DOHH2 (cell line): ENCODE results near the gene NOXO1.

ENCODE experiments used
- H3F3A ChIP-seq: fragments of 200-600 bp; sonication (generic), shearing (Covaris generic); 2 replicates; pipeline ENCODE4 v1.6.0; 2016; ENCODE audit warnings: antibody characterized with exemption, mild to moderate bottlenecking; ENCODE audit not compliant: control insufficient read depth, insufficient read depth
- H3K27ac ChIP-seq: fragments of 200-600 bp; sonication (generic); 2 replicates; pipeline ENCODE4 v1.5.1; 2014; ENCODE audit warnings: low read depth, mild to moderate bottlenecking, low read length, moderate library complexity
- H3K27me3 ChIP-seq: fragments of 200-600 bp; sonication (generic); 2 replicates; pipeline ENCODE4 v1.6.1; 2014; ENCODE audit warnings: mild to moderate bottlenecking, low read length, mixed read lengths; ENCODE audit not compliant: control insufficient read depth
- H3K36me3 ChIP-seq: fragments of 200-600 bp; sonication (generic); 2 replicates; pipeline ENCODE4 v1.6.1; 2014; ENCODE audit warnings: mild to moderate bottlenecking, low read length, moderate library complexity, mixed read lengths; ENCODE audit not compliant: control insufficient read depth
- H3K4me1 ChIP-seq: fragments of 200-600 bp; sonication (generic); 2 replicates; pipeline ENCODE4 v1.6.1; 2014; ENCODE audit warnings: mild to moderate bottlenecking, low read length, mixed read lengths; ENCODE audit not compliant: control insufficient read depth
- H3K4me2 ChIP-seq: fragments of 200-600 bp; sonication (generic); 2 replicates; pipeline ENCODE4 v1.6.0; 2014; ENCODE audit warnings: mild to moderate bottlenecking, low read length, moderate library complexity
- H3K4me3 ChIP-seq: fragments of 200-600 bp; sonication (generic); 2 replicates; pipeline ENCODE4 v1.5.1; 2014; ENCODE audit warnings: mild to moderate bottlenecking, low read length, mixed read lengths
- H3K79me2 ChIP-seq: fragments of 200-600 bp; sonication (generic); 2 replicates; pipeline ENCODE4 v1.6.1; 2014; ENCODE audit warnings: mild to moderate bottlenecking, low read length, mixed read lengths; ENCODE audit not compliant: control insufficient read depth
- H3K9me2 ChIP-seq: fragments of 200-600 bp; sonication (generic); replicated peaks from 2 replicates; pipeline ENCODE4 v1.6.1; 2014; ENCODE audit warnings: mild to moderate bottlenecking, low read length, mixed read lengths; ENCODE audit not compliant: control insufficient read depth
- H3K9me3 ChIP-seq: fragments of 200-600 bp; sonication (generic); 2 replicates; pipeline ENCODE4 v1.6.1; 2014; ENCODE audit warnings: antibody characterized with exemption, low read length, mixed read lengths; ENCODE audit not compliant: control insufficient read depth, insufficient read depth
- H4K20me1 ChIP-seq: fragments of 200-600 bp; sonication (generic); 2 replicates; pipeline ENCODE4 v1.6.0; 2014; ENCODE audit warnings: low read depth, mild to moderate bottlenecking, antibody characterized with exemption, low read length, moderate library complexity; ENCODE audit not compliant: control insufficient read depth, insufficient read depth
- EZH2phosphoT487 ChIP-seq: fragments of 200-600 bp; sonication (generic); IDR thresholded peaks from 2 replicates; pipeline ENCODE4 v1.6.1; 2017; ENCODE audit warnings: borderline replicate concordance, mild to moderate bottlenecking, antibody characterized with exemption, low read length, moderate library complexity, mixed read lengths
- TF ChIP-seq, protein P1 (sequence below): fragments of 200-600 bp; sonication (generic); IDR thresholded peaks from one replicate; pipeline ENCODE4 v1.5.1; 2014; ENCODE audit warnings: antibody characterized with exemption, mild to moderate bottlenecking, low read depth, low read length; ENCODE audit not compliant: poor library complexity, severe bottlenecking

Gene NOXO1

GRCh38 chr16:2028620-2029220 lies 47.5 kb upstream of the NOXO1 start:
- no peak overlapping the region for H3K27ac ChIP-seq
- no peaks in the 10 kb centered on the region for H3K79me2 ChIP-seq
- no peaks in the 10 kb centered on the region; the same call in 1 of the 2 replicates for H4K20me1 ChIP-seq
- H3K4me2 ChIP-seq: no peak overlapping the region
- peaks cover 8% of the 10 kb centered on the region; the same call in 1 of the 2 replicates for H3K4me1 ChIP-seq
- no peaks in the 10 kb centered on the region for H3K9me3 ChIP-seq
- TF ChIP-seq EZH2phosphoT487: no peak
- no peaks in the 10 kb centered on the region for H3K36me3 ChIP-seq
- H3K9me2 ChIP-seq: no peaks in the 10 kb centered on the region
- H3K27me3 ChIP-seq: peaks cover 62% of the 10 kb centered on the region
- no peaks in the 10 kb centered on the region; the same call in 1 of the 2 replicates for H3F3A ChIP-seq
- H3K4me3 ChIP-seq: no peak overlapping the region

- Histone ChIP-seq H3K36me3 (no peaks in the 10 kb centered on the region), H3K4me2 (no peak overlapping the region), H3K9me3 (no peaks in the 10 kb centered on the region), H3F3A (no peaks in the 10 kb centered on the region; the same call in 1 of the 2 replicates), H3K27ac (no peak overlapping the region), H3K9me2 (no peaks in the 10 kb centered on the region), H4K20me1 (no peaks in the 10 kb centered on the region; the same call in 1 of the 2 replicates), H3K4me1 (peaks cover 13% of the 10 kb centered on the region), H3K4me3 (no peak overlapping the region), H3K27me3 (peaks cover 56% of the 10 kb centered on the region), H3K79me2 (no peaks in the 10 kb centered on the region)
- TF ChIP-seq, protein P1, sequence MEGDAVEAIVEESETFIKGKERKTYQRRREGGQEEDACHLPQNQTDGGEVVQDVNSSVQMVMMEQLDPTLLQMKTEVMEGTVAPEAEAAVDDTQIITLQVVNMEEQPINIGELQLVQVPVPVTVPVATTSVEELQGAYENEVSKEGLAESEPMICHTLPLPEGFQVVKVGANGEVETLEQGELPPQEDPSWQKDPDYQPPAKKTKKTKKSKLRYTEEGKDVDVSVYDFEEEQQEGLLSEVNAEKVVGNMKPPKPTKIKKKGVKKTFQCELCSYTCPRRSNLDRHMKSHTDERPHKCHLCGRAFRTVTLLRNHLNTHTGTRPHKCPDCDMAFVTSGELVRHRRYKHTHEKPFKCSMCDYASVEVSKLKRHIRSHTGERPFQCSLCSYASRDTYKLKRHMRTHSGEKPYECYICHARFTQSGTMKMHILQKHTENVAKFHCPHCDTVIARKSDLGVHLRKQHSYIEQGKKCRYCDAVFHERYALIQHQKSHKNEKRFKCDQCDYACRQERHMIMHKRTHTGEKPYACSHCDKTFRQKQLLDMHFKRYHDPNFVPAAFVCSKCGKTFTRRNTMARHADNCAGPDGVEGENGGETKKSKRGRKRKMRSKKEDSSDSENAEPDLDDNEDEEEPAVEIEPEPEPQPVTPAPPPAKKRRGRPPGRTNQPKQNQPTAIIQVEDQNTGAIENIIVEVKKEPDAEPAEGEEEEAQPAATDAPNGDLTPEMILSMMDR: no peak
- no peak for TF ChIP-seq EZH2phosphoT487
Observed at GRCh38 chr16:2028146-2028545, 46.9 kb upstream of the NOXO1 start.

DNA sequence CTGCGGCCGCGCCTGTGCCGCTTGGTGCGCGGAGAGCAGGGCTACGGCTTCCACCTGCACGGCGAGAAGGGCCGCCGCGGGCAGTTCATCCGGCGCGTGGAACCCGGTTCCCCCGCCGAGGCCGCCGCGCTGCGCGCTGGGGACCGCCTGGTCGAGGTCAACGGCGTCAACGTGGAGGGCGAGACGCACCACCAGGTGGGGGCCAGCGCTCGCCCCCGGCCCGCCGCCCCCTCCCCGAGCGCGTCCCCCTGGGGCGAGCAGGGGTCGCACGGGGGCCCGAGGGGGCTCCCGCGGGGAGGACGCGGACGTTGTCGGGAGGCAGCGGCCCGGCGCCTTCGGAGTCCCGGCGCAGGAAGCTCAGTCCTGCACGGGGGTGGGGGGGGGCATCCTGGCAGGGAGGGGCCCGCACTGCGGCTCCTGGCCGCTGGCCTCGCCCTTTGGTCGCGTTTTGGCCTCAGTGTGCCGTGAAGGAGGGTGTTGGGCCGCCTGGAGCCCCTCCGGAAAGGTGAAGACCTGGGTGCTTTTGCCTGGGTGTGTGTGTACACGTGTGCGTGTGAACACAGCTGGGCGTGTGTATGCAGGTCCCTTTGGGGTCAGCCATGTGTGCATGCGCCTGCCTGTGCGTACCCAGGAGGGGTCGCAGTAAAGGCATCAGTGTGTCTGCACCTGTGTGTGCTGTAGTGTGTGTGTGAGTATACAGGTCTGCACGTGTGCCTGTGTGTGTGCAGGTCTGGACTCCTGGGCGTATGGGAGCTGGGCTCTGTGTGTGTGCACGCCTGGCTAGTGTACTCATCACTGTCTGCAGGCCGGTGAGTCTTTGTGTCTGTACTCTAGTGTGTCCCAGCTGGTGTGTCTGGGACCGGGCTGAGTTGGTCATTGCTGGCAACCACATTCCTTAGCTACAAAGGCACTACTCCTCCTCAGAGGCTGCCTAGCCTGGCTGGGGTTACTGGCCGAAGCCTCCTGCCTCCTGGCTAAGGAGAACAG lies 46.0 kb upstream of the NOXO1 start:
- Histone ChIP-seq H3K4me3 (peak overlapping the region; percentile 30; the same call in 1 of the 2 replicates), H4K20me1 (no peaks in the 10 kb centered on the region; the same call in 1 of the 2 replicates), H3K27me3 (peaks cover 49% of the 10 kb centered on the region), H3K79me2 (no peaks in the 10 kb centered on the region), H3K9me2 (no peaks in the 10 kb centered on the region), H3K4me2 (peak overlapping the region; percentile 58), H3F3A (no peaks in the 10 kb centered on the region; the same call in 1 of the 2 replicates), H3K36me3 (no peaks in the 10 kb centered on the region), H3K27ac (no peak overlapping the region), H3K4me1 (peaks cover 19% of the 10 kb centered on the region), H3K9me3 (no peaks in the 10 kb centered on the region)
- TF ChIP-seq EZH2phosphoT487: peak; percentile 90
- TF ChIP-seq, protein P1: peak; percentile 22
